Measurements from ENCODE around the gene DNAH9. TPM values are rescaled to one million over a fixed set of nuclear protein-coding genes. Genes with fewer than 3 reads are reported as not detected.
A peak's percentile ranks its signal among the peaks of the same experiment; 100 is the strongest.

Gene DNAH9
- total and polyA plus RNA-seq, 2 of the 8 experiments (the other 6 are each of a cell fraction or from before 2014, with no cell fraction given) = 0.21 to 0.86 TPM

GRCh38 chr17:11857006-11857405, 258.7 kb downstream of the DNAH9 start:
- no peak overlapping the region for H3K14ac ChIP-seq (ENCODE audit: insufficient read length)
- WGBS, 2 experiments (ENCODE audit: extremely low coverage in 1 of 2, insufficient coverage in 1 of 2, insufficient read length in 1 of 2, insufficient replicate concordance in 2 of 2, low coverage in 1 of 2, low lambda C conversion rate in 2 of 2, missing lambda C conversion rate in 1 of 2) = 92% methylated on average over 4 of the region's 4 CpGs; no CpG with 5 or more reads in 1 of the 2 experiments
- POLR2A ChIA-PET (ENCODE audit: partially characterized antibody) = no interaction called here

More at GRCh38 chr17:11857006-11857405, 258.7 kb downstream of the DNAH9 start:
- TF ChIP-seq SRF (IDR thresholded peaks at IDR 0.05; ENCODE audit: low read depth, low read length) (no peak), RBBP5 (IDR thresholded peaks at IDR 0.05; ENCODE audit: borderline replicate concordance, low read depth, low read length) (no peak), SIRT6 (IDR thresholded peaks at IDR 0.05; ENCODE audit: low read length) (no peak), BRCA1 (IDR thresholded peaks at IDR 0.05; ENCODE audit: low read depth, low read length) (no peak), EGR1 (IDR thresholded peaks at IDR 0.05; ENCODE audit: borderline replicate concordance, low read depth, low read length) (no peak), ATF2 (IDR thresholded peaks at IDR 0.05; ENCODE audit: low read length) (no peak), GABPA (IDR thresholded peaks at IDR 0.05; ENCODE audit: borderline replicate concordance, insufficient read depth, low read length) (no peak), CBX8 (IDR thresholded peaks at IDR 0.05; ENCODE audit: borderline replicate concordance, low read depth, low read length) (no peak)
- no peaks in the 10 kb centered on the region for H3K23me2 ChIP-seq (ENCODE audit: low read depth, low read length)
- H4K8ac ChIP-seq (ENCODE audit: extremely low read depth, insufficient read depth, low read length) = no peak overlapping the region
- no peak overlapping the region for H2BK20ac ChIP-seq (ENCODE audit: low read length)
- H3K9me3 ChIP-seq (ENCODE audit: insufficient read depth in 2 of 2, low read depth in 1 of 2, low read length in 1 of 2) = no peaks in the 10 kb centered on the region
- no peak overlapping the region for H2AK5ac ChIP-seq (ENCODE audit: low read depth, low read length)
- DNase-seq (ENCODE audit: low read depth in 1 of 2, low spot score in 2 of 2) (no peak), FAIRE-seq (no peak)
- no peak overlapping the region for H4K91ac ChIP-seq (replicated peaks; ENCODE audit: insufficient read length, low read length)
- peaks cover 0 to 11% (median 2%) of the 10 kb centered on the region in 4 experiments; a peak in 4 of 7 replicates for H3K4me1 ChIP-seq (replicated peaks in 1 of 4; ENCODE audit: control insufficient read depth in 3 of 4, insufficient read depth in 4 of 4, low read length in 3 of 4)
- no peak overlapping the region for H3K27ac ChIP-seq (ENCODE audit: low read depth, low read length)
- no peaks in the 10 kb centered on the region for H3K79me2 ChIP-seq (ENCODE audit: control insufficient read depth in 1 of 2, insufficient read depth in 2 of 2, low read length in 2 of 2)
- no peak overlapping the region for H2BK5ac ChIP-seq (ENCODE audit: low read depth, low read length)
- no peak overlapping the region for H4K5ac ChIP-seq (ENCODE audit: insufficient read length, low read depth, low read length)
- H3K27me3 ChIP-seq (replicated peaks in 1 of 4; ENCODE audit: control insufficient read depth in 3 of 4, extremely low read depth in 1 of 4, insufficient read depth in 3 of 4, low read length in 3 of 4) = no peaks in the 10 kb centered on the region
- H3K4me2 ChIP-seq (ENCODE audit: insufficient read depth in 1 of 2, low read depth in 2 of 2, low read length in 2 of 2) = no peak overlapping the region
- H3K36me3 ChIP-seq (ENCODE audit: control insufficient read depth in 2 of 4, insufficient read depth in 4 of 4, low read length in 3 of 4) = no peaks in the 10 kb centered on the region
- no peaks in the 10 kb centered on the region for H3K79me1 ChIP-seq (ENCODE audit: low read depth, low read length)
- no peak overlapping the region for H2BK120ac ChIP-seq (replicated peaks; ENCODE audit: low read depth, low read length)
- no peak overlapping the region for H2AFZ ChIP-seq (ENCODE audit: low read length)
- H3K4me3 ChIP-seq (ENCODE audit: extremely low read depth in 1 of 4, insufficient read depth in 2 of 4, low read depth in 3 of 4, low read length in 4 of 4) = no peak overlapping the region
- H4K20me1 ChIP-seq (replicated peaks in 1 of 2; ENCODE audit: control insufficient read depth in 1 of 2, insufficient read depth in 2 of 2, low read length in 2 of 2) = no peaks in the 10 kb centered on the region
- no peak overlapping the region for H2BK12ac ChIP-seq (ENCODE audit: low read depth, low read length)
- no peak overlapping the region for H3K18ac ChIP-seq (ENCODE audit: extremely low read depth, low read length)
- no peak overlapping the region for H3K23ac ChIP-seq (ENCODE audit: insufficient read length)
- no peak overlapping the region for H3K4ac ChIP-seq (replicated peaks; ENCODE audit: insufficient read length, low read depth, low read length)
- H3K56ac ChIP-seq (replicated peaks; ENCODE audit: insufficient read length, low read depth, low read length) = peak overlapping the region; percentile 33
- CTCF ChIA-PET (ENCODE audit: partially characterized antibody) = no interaction called here
- no peak overlapping the region for H2BK15ac ChIP-seq (ENCODE audit: low read length)
- no peak overlapping the region for H3K9ac ChIP-seq (replicated peaks in 1 of 4; ENCODE audit: extremely low read depth in 1 of 4, low read depth in 3 of 4, low read length in 3 of 4)

Measured in H1 (cell line).